Stimulated activated CD4-positive, alpha-beta T cell treated with anti-CD3 and anti-CD28 coated beads, TNF-alpha, amount 100 ng/mL, for 48 hours (primary cell): ENCODE data around the gene SPDYE2.
"Not testable (repeated sequence)": the region's sequence is repeated elsewhere in the genome, so short reads cannot be mapped to it uniquely, and the experiment has no call there.

Experiments used
- DNase-seq, 3 donors: peaks; one replicate each; pipeline ENCODE4 v3.0.0-alpha.2; 2020; ENCODE audit warnings: low read depth in 3 of 3

Gene SPDYE2

GRCh38 chr7:102599699-102600098, 48.7 kb downstream of the SPDYE2 start:
- not testable (repeated sequence) for DNase-seq

- DNase-seq = not testable (repeated sequence)
Observed at GRCh38 chr7:102602317-102602716, 51.3 kb downstream of the SPDYE2 start.

DNA sequence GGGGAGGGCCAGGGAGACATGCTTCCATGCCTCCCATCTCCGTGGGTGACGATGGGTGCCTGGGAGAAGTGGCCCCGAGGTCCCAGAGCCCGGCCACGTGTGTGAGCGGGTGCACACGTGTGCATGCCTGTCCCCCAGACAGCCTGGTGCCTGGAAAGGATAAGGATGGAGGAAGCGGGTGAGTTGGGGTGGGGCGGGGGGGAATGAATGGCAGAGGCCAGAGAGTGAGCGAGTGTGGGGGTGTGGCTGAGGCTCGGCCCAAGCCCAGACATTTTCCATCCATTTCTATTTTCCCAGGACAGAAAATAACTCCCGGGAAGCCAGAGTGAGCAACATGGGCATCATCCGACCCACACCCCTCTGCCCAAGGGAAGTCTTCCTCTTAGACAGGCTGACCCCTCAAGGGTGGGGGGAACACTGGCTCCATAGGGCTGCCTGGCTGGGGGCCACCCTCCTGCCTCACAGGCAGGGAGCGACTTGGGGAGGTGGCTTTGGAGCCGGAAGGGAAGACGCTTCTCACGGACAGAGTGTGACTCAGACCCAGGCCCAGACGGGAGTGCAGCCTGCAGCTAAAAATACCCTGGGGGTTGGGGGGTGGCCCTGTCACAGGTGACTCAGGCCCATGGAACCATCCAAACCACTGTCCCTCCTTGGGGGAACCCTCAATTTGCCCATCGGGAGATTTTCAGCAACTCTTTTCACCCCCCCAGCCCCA, 53.6 kb downstream of the SPDYE2 start:
- DNase-seq = not testable (repeated sequence)

DNA sequence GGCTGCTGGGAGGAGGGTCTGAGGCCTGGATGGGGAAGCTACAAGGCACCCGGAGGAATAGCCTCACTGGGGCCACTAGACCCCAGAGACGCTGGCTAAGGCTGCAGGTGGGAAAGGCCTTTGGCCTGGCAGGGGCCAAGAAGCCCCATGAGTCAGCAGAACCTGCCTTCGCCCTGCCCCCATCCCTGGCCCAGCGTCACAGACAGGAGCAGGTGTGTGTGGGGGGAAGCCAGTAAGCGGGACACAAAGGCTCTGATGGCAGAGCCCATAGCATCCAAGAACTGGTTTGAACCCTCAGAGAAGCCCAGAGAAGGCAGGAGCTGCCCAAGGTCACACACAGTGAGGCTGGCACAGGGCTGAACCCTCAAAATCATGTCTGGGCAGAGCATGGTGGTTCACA, 55.8 kb downstream of the SPDYE2 start:
- not testable (repeated sequence) for DNase-seq

- not testable (repeated sequence) for DNase-seq
Observed at GRCh38 chr7:102609734-102610133, 58.7 kb downstream of the SPDYE2 start.

DNA sequence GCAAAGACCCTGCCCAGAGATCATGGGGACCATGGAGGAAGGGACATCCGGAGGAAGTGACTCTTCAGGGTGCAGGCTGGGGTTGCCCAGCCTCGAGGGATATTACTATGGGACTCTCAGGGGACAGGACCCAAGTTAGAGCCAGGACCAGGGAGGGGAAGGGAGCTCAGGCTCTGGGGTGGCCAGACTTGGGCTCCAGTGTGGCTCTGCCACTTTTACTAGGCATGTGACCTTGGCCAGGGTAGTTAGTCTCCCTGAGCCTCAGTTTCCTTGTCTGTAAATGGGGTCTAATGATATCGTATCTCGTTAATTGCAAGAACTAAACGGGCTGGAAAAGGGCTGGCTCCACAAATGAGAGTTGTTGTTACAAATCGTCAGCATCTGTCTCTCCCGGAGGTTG, 59.4 kb downstream of the SPDYE2 start:
- not testable (repeated sequence) for DNase-seq

DNA sequence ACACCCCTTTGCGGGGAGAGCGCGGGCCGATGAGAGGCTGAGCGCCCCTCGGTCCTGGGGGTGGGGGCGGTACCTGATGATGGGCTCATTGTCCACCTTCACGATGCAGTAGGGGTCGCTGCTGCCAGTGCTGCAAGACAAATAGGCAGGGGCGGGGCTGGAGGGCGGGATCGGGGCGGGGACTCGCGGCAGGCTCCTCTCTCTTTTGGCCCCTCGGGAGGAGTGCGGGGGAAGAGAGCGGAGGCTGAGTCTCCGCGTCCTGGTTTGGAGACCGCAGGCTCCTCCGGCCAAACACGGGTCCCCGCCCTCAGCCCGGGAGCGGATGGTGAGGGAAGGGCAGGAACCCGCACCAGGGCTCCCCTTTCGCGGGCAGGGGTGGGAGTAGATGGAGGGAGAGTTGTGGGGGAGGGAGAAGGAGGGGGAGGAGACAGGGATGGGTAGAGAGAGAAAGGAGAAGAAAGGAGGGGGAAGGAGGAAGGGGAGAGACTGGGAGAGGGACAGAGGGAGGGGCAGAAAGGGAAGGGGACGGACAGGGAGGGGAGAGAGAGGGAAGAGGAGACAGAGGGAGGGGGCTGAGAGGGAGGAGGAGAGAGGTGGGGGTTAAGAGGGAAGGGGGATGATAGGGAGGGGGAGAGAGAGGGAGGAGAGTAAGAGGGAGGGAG, 60.1 kb downstream of the SPDYE2 start:
- not testable (repeated sequence) for DNase-seq

- DNase-seq = not testable (repeated sequence)
Observed at GRCh38 chr7:102611675-102612325, 60.8 kb downstream of the SPDYE2 start.
